NCI-H2081 (cell line): ENCODE data around the gene PHACTR4.
"Not testable (repeated sequence)": the region's sequence is repeated elsewhere in the genome, so short reads cannot be mapped to it uniquely, and the experiment has no call there.

Experiments
- DNase-seq, 2 experiments: peaks; one replicate each; lab custom pipeline; 2025; lab: John Stamatoyannopoulos, UW

Gene PHACTR4

GRCh38 chr1:28437264-28437923 lies 67.9 kb downstream of the PHACTR4 start:
- DNase-seq, result no peak

GRCh38 chr1:28437924-28438699 lies 68.6 kb downstream of the PHACTR4 start:
- no peak for DNase-seq

- no peak for DNase-seq
Observed at GRCh38 chr1:28439320-28439719, 69.8 kb downstream of the PHACTR4 start.

GRCh38 chr1:28441674-28442073 lies 72.1 kb downstream of the PHACTR4 start:
- DNase-seq, result no peak

GRCh38 chr1:28443550-28443949 lies 74.0 kb downstream of the PHACTR4 start:
- no peak for DNase-seq

- no peak for DNase-seq
Observed at GRCh38 chr1:28447679-28448078, 78.1 kb downstream of the PHACTR4 start.

- DNase-seq, result not testable (repeated sequence)
Observed at GRCh38 chr1:28448094-28448611, 78.6 kb downstream of the PHACTR4 start.

GRCh38 chr1:28449904-28450303 lies 80.4 kb downstream of the PHACTR4 start:
- DNase-seq, result no peak

GRCh38 chr1:28450561-28450960 lies 81.0 kb downstream of the PHACTR4 start:
- DNase-seq, result no peak

GRCh38 chr1:28451011-28451410 lies 81.5 kb downstream of the PHACTR4 start:
- DNase-seq, result no peak

GRCh38 chr1:28456078-28456477 lies 86.5 kb downstream of the PHACTR4 start:
- no peak for DNase-seq

- DNase-seq, result no peak
Observed at GRCh38 chr1:28457678-28458077, 88.1 kb downstream of the PHACTR4 start.

GRCh38 chr1:28458237-28459228 lies 89.0 kb downstream of the PHACTR4 start:
- no peak for DNase-seq

GRCh38 chr1:28466226-28466778 lies 96.8 kb downstream of the PHACTR4 start:
- no peak for DNase-seq

GRCh38 chr1:28470146-28470545 lies 100.6 kb downstream of the PHACTR4 start:
- no peak for DNase-seq

- DNase-seq, result not testable (repeated sequence)
Observed at GRCh38 chr1:28479497-28479896, 110.0 kb downstream of the PHACTR4 start.

GRCh38 chr1:28480308-28480707 lies 110.8 kb downstream of the PHACTR4 start:
- DNase-seq, result no peak

- DNase-seq, result no peak
Observed at GRCh38 chr1:28482138-28482537, 112.6 kb downstream of the PHACTR4 start.

GRCh38 chr1:28482702-28483101 lies 113.2 kb downstream of the PHACTR4 start:
- no peak for DNase-seq

- DNase-seq, result no peak
Observed at GRCh38 chr1:28494737-28495136, 125.2 kb downstream of the PHACTR4 start.

- DNase-seq, result no peak
Observed at GRCh38 chr1:28499553-28499952, 130.0 kb downstream of the PHACTR4 start.

GRCh38 chr1:28501925-28502324 lies 132.4 kb downstream of the PHACTR4 start:
- DNase-seq, result no peak
